Measurements from ENCODE around the gene PACSIN2.
A peak's percentile ranks its signal among the peaks of the same experiment; 100 is the strongest.

Gene PACSIN2

GRCh38 chr22:43014869-43015676, at the start of gene PACSIN2:
TSS of gene PACSIN2 (minus strand) at chr22:43015149. CDS start at chr22:42912080, 103,069 bp downstream.
- no peak for TF ChIP-seq CTCF (IDR thresholded peaks at IDR 0.05; ENCODE audit: insufficient read depth, low read depth, low read length, missing control alignments)
- DNase-seq (ENCODE audit: low read depth), result peak; percentile 99
- H3K4me3 ChIP-seq (ENCODE audit: low read depth, low read length), result peak within 1 kb of the TSS; percentile 85

- peak; percentile 46 for DNase-seq (ENCODE audit: low read depth)
- TF ChIP-seq CTCF (IDR thresholded peaks at IDR 0.05; ENCODE audit: insufficient read depth, low read depth, low read length, missing control alignments), result peak; percentile 67
- H3K4me3 ChIP-seq (ENCODE audit: low read depth, low read length), result no peak overlapping the region
Observed at GRCh38 chr22:43060183-43060582, 45.2 kb upstream of the PACSIN2 start.

- no peak for TF ChIP-seq CTCF (IDR thresholded peaks at IDR 0.05; ENCODE audit: insufficient read depth, low read depth, low read length, missing control alignments)
- no peak for DNase-seq (ENCODE audit: low read depth)
- no peak overlapping the region for H3K4me3 ChIP-seq (ENCODE audit: low read depth, low read length)
Observed at GRCh38 chr22:43057641-43058040, 42.7 kb upstream of the PACSIN2 start.

GRCh38 chr22:43053176-43053575, 38.2 kb upstream of the PACSIN2 start:
- peak; percentile 13 for TF ChIP-seq CTCF (IDR thresholded peaks at IDR 0.05; ENCODE audit: insufficient read depth, low read depth, low read length, missing control alignments)
- no peak for DNase-seq (ENCODE audit: low read depth)
- no peak overlapping the region for H3K4me3 ChIP-seq (ENCODE audit: low read depth, low read length)

GRCh38 chr22:43050995-43051394, 36.0 kb upstream of the PACSIN2 start:
- H3K4me3 ChIP-seq (ENCODE audit: low read depth, low read length), result no peak overlapping the region
- DNase-seq (ENCODE audit: low read depth), result no peak
- TF ChIP-seq CTCF (IDR thresholded peaks at IDR 0.05; ENCODE audit: insufficient read depth, low read depth, low read length, missing control alignments), result no peak

GRCh38 chr22:43047605-43048004, 32.7 kb upstream of the PACSIN2 start:
- no peak for DNase-seq (ENCODE audit: low read depth)
- no peak overlapping the region for H3K4me3 ChIP-seq (ENCODE audit: low read depth, low read length)
- no peak for TF ChIP-seq CTCF (IDR thresholded peaks at IDR 0.05; ENCODE audit: insufficient read depth, low read depth, low read length, missing control alignments)

GRCh38 chr22:43044290-43044712, 29.4 kb upstream of the PACSIN2 start:
- TF ChIP-seq CTCF (IDR thresholded peaks at IDR 0.05; ENCODE audit: insufficient read depth, low read depth, low read length, missing control alignments), result no peak
- H3K4me3 ChIP-seq (ENCODE audit: low read depth, low read length), result no peak overlapping the region
- DNase-seq (ENCODE audit: low read depth), result no peak
